Body of pancreas (tissue), 4 donors: Measurements from ENCODE around the gene ADK. TPM values are rescaled to one million over a fixed set of nuclear protein-coding genes. Genes with fewer than 3 reads are reported as not detected.

ENCODE experiments used
- ATAC-seq: fragments of 150-250 bp; one replicate; pipeline ENCODE4 v1.9.1; 2016
- DNase-seq, 4 donors: peaks; one replicate each; pipeline ENCODE4 v3.0.0-alpha.2; 2019
- H3K27ac ChIP-seq, 4 donors: fragments of 200-600 bp; sonication (generic); 1 replicate in 3 of 4; 2 replicates in 1 of 4; pipeline versions ENCODE4 v1.5.1 to v1.6.1; 2016 to 2019; ENCODE audit warnings: mild to moderate bottlenecking in 1 of 4, mixed read lengths in 1 of 4, moderate library complexity in 1 of 4
- H3K27me3 ChIP-seq, 2 donors: fragments of 200-600 bp; sonication (generic); one replicate each; pipeline ENCODE4 v1.6.0; 2016; ENCODE audit warnings: mild to moderate bottlenecking in 1 of 2
- H3K36me3 ChIP-seq, 2 donors: fragments of 200-600 bp; sonication (generic); replicated peaks in 1 of 2; 2 replicates each; pipeline ENCODE4 v1.5.1; 2016; ENCODE audit warnings: low read depth in 2 of 2; ENCODE audit not compliant: insufficient read depth in 1 of 2
- H3K4me1 ChIP-seq: fragments of 200-600 bp; sonication (generic); one replicate; pipeline ENCODE4 v1.6.0; 2016
- H3K4me3 ChIP-seq, 2 donors: fragments of 200-600 bp; sonication (generic); 1 replicate in 1 of 2; 2 replicates in 1 of 2; pipeline ENCODE4 v1.5.1; 2016 to 2019
- H3K9me3 ChIP-seq, 3 donors: fragments of 200-600 bp; sonication (generic); 1 replicate in 2 of 3; 2 replicates in 1 of 3; pipeline ENCODE4 v1.5.1; 2016
- POLR2A ChIP-seq, 3 donors: fragments of 450-650 bp; IDR thresholded peaks; one replicate each; pipeline ENCODE4 v1.6.1; 2016; ENCODE audit warnings: antibody characterized with exemption in 3 of 3, mild to moderate bottlenecking in 2 of 3
- WGBS, 2 donors: methylation state at CpG; one replicate each; pipeline ENCODE4 v1.1.5; 2017; 5-methylcytosine and 5-hydroxymethylcytosine counted together
- intact Hi-C: fragments of 100-400 bp; cut with DNase I; formaldehyde crosslinking; loops from one replicate; pipeline ENCODE4 v1.15.1; 2023
- total RNA-seq, 2 donors: library from RNA; depleted of rRNA; stranded (reverse); fragments of >200 nt; gene quantifications; one replicate each; pipeline ENCODE4 v1.1.0, GENCODE V29; 2016
- TF ChIP-seq, protein P1 (sequence below), 7 experiments: fragments of 450-650 bp in 4 of 7; fragments of 200-600 bp in 3 of 7; sonication (generic) in 3 of 7; IDR thresholded peaks; one replicate each; pipeline ENCODE4 v1.5.1; 2016 to 2019; ENCODE audit warnings: antibody characterized with exemption in 7 of 7

ADK gene
- total RNA-seq, 2 donors from 2014 or later, result 12.9 to 18.7 TPM

DNA sequence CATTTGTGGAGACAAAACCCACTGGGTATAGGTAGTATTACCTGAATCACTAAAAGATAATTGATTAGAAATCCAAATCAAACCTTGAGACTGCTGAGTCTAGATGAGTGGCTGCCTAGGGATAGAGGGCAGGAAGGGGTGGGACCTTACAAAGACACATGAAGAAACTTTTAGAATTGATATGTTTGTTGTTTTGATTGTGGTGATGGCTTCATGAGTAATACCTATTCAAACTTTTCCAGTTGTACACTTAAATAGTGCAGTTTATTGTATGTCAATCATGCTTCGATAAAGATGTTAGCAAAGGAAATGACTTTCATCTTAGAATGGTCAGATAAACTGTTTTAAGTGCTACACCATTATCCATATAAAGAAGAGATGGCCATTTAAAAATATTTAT is 486.7 kb downstream of the ADK start:
- Histone ChIP-seq H3K4me1 (no peaks in the 10 kb centered on the region), H3K27me3 (no peaks in the 10 kb centered on the region), H3K36me3 (no peaks in the 10 kb centered on the region), H3K9me3 (no peaks in the 10 kb centered on the region), H3K4me3 (no peak overlapping the region), H3K27ac (no peak overlapping the region)
- no peak for DNase-seq
- intact Hi-C loops, result no loop called here
- no peak for ATAC-seq
- WGBS, 2 donors, result 82 to 92% methylated on average over 1 of the region's 1 CpG
- TF ChIP-seq, protein P1, sequence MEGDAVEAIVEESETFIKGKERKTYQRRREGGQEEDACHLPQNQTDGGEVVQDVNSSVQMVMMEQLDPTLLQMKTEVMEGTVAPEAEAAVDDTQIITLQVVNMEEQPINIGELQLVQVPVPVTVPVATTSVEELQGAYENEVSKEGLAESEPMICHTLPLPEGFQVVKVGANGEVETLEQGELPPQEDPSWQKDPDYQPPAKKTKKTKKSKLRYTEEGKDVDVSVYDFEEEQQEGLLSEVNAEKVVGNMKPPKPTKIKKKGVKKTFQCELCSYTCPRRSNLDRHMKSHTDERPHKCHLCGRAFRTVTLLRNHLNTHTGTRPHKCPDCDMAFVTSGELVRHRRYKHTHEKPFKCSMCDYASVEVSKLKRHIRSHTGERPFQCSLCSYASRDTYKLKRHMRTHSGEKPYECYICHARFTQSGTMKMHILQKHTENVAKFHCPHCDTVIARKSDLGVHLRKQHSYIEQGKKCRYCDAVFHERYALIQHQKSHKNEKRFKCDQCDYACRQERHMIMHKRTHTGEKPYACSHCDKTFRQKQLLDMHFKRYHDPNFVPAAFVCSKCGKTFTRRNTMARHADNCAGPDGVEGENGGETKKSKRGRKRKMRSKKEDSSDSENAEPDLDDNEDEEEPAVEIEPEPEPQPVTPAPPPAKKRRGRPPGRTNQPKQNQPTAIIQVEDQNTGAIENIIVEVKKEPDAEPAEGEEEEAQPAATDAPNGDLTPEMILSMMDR (IDR thresholded peaks at IDR 0.05), result no peak

DNA sequence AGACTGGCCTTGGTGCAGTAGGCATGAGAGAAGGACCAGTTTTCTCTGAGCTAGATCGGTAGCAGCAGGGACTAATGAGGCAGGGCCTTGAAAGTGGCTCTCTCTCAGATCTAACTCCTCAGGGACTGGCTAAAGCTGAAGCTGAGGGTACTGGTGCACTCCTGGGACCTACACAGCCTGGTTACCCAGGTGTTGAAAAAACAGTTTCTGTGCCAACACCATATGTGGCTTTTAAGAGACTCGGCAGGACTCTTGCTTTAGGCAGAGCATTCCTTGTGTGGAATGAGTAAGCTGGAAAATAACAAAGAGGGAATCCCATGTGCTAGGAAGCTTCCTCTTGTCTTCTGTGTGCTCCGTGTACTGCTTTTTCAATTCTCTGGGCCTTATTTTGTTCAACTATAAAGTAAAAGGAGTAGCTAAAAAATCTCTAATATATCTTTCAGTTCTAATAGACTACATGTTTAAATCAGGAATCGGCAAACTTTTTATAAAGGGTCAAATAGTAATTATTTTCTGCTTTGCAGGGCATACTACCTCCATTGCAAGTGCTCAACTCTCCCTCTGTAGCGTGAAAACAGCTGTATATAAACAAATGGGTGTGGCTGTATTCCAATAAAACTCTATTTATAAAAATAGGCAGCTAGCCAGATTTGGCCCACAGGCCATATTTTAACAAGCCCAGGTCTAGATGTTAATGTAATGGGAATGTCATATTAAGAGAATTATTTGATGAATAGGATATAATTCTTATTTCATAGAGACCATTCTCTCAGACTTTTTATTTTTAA is 489.3 kb downstream of the ADK start:
- WGBS, 2 donors, result 75 to 78% methylated on average over 5 of the region's 5 CpGs
- H3K4me3 ChIP-seq, result no peak overlapping the region
- H3K9me3 ChIP-seq, result no peaks in the 10 kb centered on the region
- H3K4me1 ChIP-seq, result no peaks in the 10 kb centered on the region
- TF ChIP-seq, protein P1 (IDR thresholded peaks at IDR 0.05), result no peak
- no peak for TF ChIP-seq POLR2A (IDR thresholded peaks at IDR 0.05)
- no peak for ATAC-seq
- DNase-seq, result no peak
- no peak overlapping the region for H3K27ac ChIP-seq
- intact Hi-C loops, result no loop called here
- no peaks in the 10 kb centered on the region for H3K27me3 ChIP-seq
- H3K36me3 ChIP-seq, result no peaks in the 10 kb centered on the region

DNA sequence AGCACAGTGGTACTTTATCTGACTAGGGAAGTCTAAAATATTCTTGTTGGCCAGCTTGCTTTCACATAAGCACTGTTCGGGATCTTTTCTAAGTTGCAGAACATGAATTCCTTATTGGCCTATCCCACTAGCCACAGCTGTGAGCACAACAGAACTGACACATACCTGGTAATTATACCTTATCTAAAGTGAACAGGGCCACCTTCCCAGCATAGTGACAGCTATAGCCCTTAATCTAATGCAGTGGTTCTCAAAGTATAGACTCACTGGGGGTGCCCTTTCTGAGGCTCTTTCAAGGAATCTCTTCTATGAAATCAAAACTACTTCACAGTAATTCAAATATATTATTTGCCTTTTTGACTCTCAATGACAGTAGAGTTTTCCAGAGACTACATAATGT is 490.6 kb downstream of the ADK start:
- intact Hi-C loops, result no loop called here
- Histone ChIP-seq H3K36me3 (no peaks in the 10 kb centered on the region), H3K4me3 (no peak overlapping the region), H3K4me1 (no peaks in the 10 kb centered on the region), H3K9me3 (no peaks in the 10 kb centered on the region), H3K27me3 (no peaks in the 10 kb centered on the region), H3K27ac (no peak overlapping the region)
- WGBS, 2 donors, result 72 to 79% methylated on average over 1 of the region's 1 CpG
- ATAC-seq (no peak), DNase-seq (no peak)
- TF ChIP-seq, protein P1 (IDR thresholded peaks at IDR 0.05), result no peak
- no peak for TF ChIP-seq POLR2A (IDR thresholded peaks at IDR 0.05)

DNA sequence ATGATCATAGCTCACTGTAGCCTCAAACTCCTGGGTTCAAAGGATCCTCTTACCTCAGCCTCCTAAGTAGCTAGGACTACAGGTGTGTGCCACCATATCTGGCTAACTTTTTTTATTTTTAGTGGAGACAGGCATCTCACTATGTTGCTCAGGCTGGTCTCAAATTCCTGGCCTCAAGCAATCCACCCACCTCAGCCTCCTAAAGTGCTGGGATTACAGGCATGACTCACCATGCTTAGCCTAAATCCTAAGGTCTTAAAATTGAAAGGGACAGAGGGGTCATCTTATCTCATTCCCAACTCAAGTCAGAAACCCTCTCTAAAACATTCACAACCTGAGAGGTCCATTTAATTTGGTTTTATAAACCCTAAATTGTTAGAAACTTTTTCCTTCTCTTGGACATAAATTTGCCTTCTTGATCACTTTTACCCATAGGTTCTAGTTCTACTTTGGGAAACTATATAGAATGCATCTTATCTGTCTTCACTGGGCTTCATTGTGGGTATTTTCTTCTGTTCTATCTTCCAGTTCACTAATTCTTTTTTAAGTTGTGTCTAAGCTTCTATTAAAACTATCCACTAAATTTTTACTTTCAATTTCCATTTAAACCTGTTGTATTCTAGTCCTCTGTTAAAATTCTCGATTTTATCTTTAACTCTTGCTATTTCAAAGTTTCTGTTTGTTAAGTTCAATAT is 492.0 kb downstream of the ADK start:
- Histone ChIP-seq H3K27ac (no peak overlapping the region), H3K27me3 (no peaks in the 10 kb centered on the region), H3K36me3 (no peaks in the 10 kb centered on the region), H3K4me1 (no peaks in the 10 kb centered on the region), H3K4me3 (no peak overlapping the region), H3K9me3 (no peaks in the 10 kb centered on the region)
- TF ChIP-seq, protein P1 (IDR thresholded peaks at IDR 0.05), result no peak
- no peak for TF ChIP-seq POLR2A (IDR thresholded peaks at IDR 0.05)
- 67 to 71% methylated on average over 1 of the region's 1 CpG for WGBS, 2 donors
- intact Hi-C loops, result no loop called here
- no peak for ATAC-seq
- no peak for DNase-seq
